Transverse colon (tissue), 4 donors: ENCODE measurements around the gene ADAM23. TPM values are rescaled to one million over a fixed set of nuclear protein-coding genes. Genes with fewer than 3 reads are reported as not detected.

Source experiments
- DNase-seq: peaks from one replicate; pipeline ENCODE4 v3.0.0-alpha.2; 2019
- H3K27ac ChIP-seq, 4 donors: fragments of 200-600 bp; sonication (generic); 2 replicates each; pipeline ENCODE4 v1.5.1; 2016 to 2018; ENCODE audit warnings: inconsistent platforms in 4 of 4
- H3K27me3 ChIP-seq: fragments of 200-600 bp; sonication (generic); 2 replicates; pipeline ENCODE4 v1.5.1; 2017; ENCODE audit warnings: inconsistent platforms
- H3K36me3 ChIP-seq, 4 donors: fragments of 200-600 bp; sonication (generic); 2 replicates each; pipeline ENCODE4 v1.5.1; 2017 to 2019; ENCODE audit warnings: inconsistent platforms in 4 of 4
- H3K4me1 ChIP-seq, 4 donors: fragments of 200-600 bp; sonication (generic); 2 replicates each; pipeline ENCODE4 v1.5.1; 2017 to 2020; ENCODE audit warnings: inconsistent platforms in 4 of 4
- H3K4me3 ChIP-seq, 4 donors: fragments of 200-600 bp; sonication (generic); 1 replicate in 1 of 4; 2 replicates in 3 of 4; pipeline versions ENCODE4 v1.5.1 to v1.6.1; 2017 to 2019; ENCODE audit warnings: inconsistent platforms in 4 of 4
- H3K9me3 ChIP-seq, 2 donors: fragments of 200-600 bp; sonication (generic); 2 replicates each; pipeline ENCODE4 v1.5.1; 2017 to 2019; ENCODE audit warnings: inconsistent platforms in 2 of 2
- CTCF ChIP-seq, 5 experiments: fragments of 200-600 bp in 3 of 5; fragments of 450-650 bp in 2 of 5; sonication (generic) in 3 of 5; IDR thresholded peaks; 1 replicate in 2 of 5; 2 replicates in 3 of 5; pipeline ENCODE4 v1.5.1; 2016 to 2017; ENCODE audit warnings: antibody characterized with exemption in 5 of 5, inconsistent platforms in 3 of 5, mild to moderate bottlenecking in 2 of 5, moderate library complexity in 1 of 5
- EP300 ChIP-seq: sonication (generic); formaldehyde crosslinking; IDR thresholded peaks from one replicate; pipeline ENCODE4 v1.6.1; 2017; ENCODE audit warnings: antibody characterized with exemption, low read depth
- POLR2A ChIP-seq: fragments of 450-650 bp; IDR thresholded peaks from one replicate; pipeline ENCODE4 v1.6.1; 2016; ENCODE audit warnings: antibody characterized with exemption, mild to moderate bottlenecking, moderate library complexity
- POLR2AphosphoS5 ChIP-seq, 3 donors: sonication (generic); formaldehyde crosslinking; IDR thresholded peaks; one replicate each; pipeline ENCODE4 v1.6.1; 2016; ENCODE audit warnings: antibody characterized with exemption in 3 of 3
- WGBS, 2 donors: methylation state at CpG; one replicate each; pipeline ENCODE4 v1.1.5; 2018; ENCODE audit warnings: low coverage in 1 of 2; 5-methylcytosine and 5-hydroxymethylcytosine counted together
- in situ Hi-C, 4 donors: fragments of 200-750 bp; cut with MboI; loops; one replicate each; pipeline versions ENCODE4 v1.15.0 to v1.15.1; 2017; ENCODE audit warnings: low sequenced_read_pairs in 3 of 4, low pct_ligation_motif_present in 1 of 4, low pct_unique_long_range_greater_than_20kb in 1 of 4
- intact Hi-C: fragments of 100-400 bp; cut with DNase I; formaldehyde crosslinking; loops from one replicate; pipeline ENCODE4 v1.15.1; 2023; ENCODE audit warnings: low total_unique reads
- total RNA-seq, 4 donors: library from RNA; depleted of rRNA; stranded (reverse); fragments of >200 nt; gene quantifications; one replicate each; pipeline ENCODE4 v1.1.0, GENCODE V29; 2016

Gene ADAM23
- total RNA-seq, 4 donors from 2014 or later, result 1.2 to 4.5 (median 2.2) TPM; not detected in 1

GRCh38 chr2:206540757-206541156, 97.4 kb downstream of the ADAM23 start:
- TF ChIP-seq EP300, result no peak
- TF ChIP-seq CTCF (IDR thresholded peaks at IDR 0.05), result no peak
- TF ChIP-seq POLR2A, result no peak
- TF ChIP-seq POLR2AphosphoS5 (IDR thresholded peaks at IDR 0.05), result no peak
- intact Hi-C loops, result no loop called here

GRCh38 chr2:206543073-206543472, 99.7 kb downstream of the ADAM23 start:
- Histone ChIP-seq H3K27ac (no peak overlapping the region), H3K36me3 (no peaks in the 10 kb centered on the region), H3K9me3 (no peaks in the 10 kb centered on the region), H3K4me1 (no peaks in the 10 kb centered on the region), H3K27me3 (no peaks in the 10 kb centered on the region), H3K4me3 (no peak overlapping the region)
- in situ Hi-C loops (no loop called here), intact Hi-C loops (no loop called here)
- 68 to 74% methylated on average over 2 of the region's 2 CpGs for WGBS, 2 donors
- DNase-seq, result no peak
- TF ChIP-seq EP300, result no peak
- TF ChIP-seq POLR2AphosphoS5 (IDR thresholded peaks at IDR 0.05), result no peak
- TF ChIP-seq POLR2A, result no peak
- no peak for TF ChIP-seq CTCF (IDR thresholded peaks at IDR 0.05)

More at GRCh38 chr2:206540757-206541156, 97.4 kb downstream of the ADAM23 start:
- H3K4me1 ChIP-seq, result no peaks in the 10 kb centered on the region
- 97% methylated on average over 2 to 4 of the region's 4 CpGs for WGBS, 2 donors
- H3K36me3 ChIP-seq, result no peaks in the 10 kb centered on the region
- H3K27ac ChIP-seq, result no peak overlapping the region
- H3K9me3 ChIP-seq, result no peaks in the 10 kb centered on the region
- no peak for DNase-seq
- no peak overlapping the region for H3K4me3 ChIP-seq
- in situ Hi-C loops, result no loop called here
- H3K27me3 ChIP-seq, result no peaks in the 10 kb centered on the region

GRCh38 chr2:206548383-206548782, 105.1 kb downstream of the ADAM23 start:
- no peak for TF ChIP-seq EP300
- no peak for TF ChIP-seq POLR2AphosphoS5 (IDR thresholded peaks at IDR 0.05)
- no peak for TF ChIP-seq CTCF (IDR thresholded peaks at IDR 0.05)
- TF ChIP-seq POLR2A, result no peak
- Histone ChIP-seq H3K27ac (no peak overlapping the region), H3K27me3 (no peaks in the 10 kb centered on the region), H3K36me3 (no peaks in the 10 kb centered on the region), H3K4me3 (no peak overlapping the region), H3K4me1 (no peaks in the 10 kb centered on the region), H3K9me3 (no peaks in the 10 kb centered on the region)
- in situ Hi-C loops (no loop called here), intact Hi-C loops (no loop called here)
- WGBS, 2 donors, result 72 to 87% methylated on average over 5 of the region's 5 CpGs
- no peak for DNase-seq

GRCh38 chr2:206555721-206556120, 112.4 kb downstream of the ADAM23 start:
- Histone ChIP-seq H3K4me1 (no peaks in the 10 kb centered on the region), H3K4me3 (no peak overlapping the region), H3K27me3 (peaks cover 3% of the 10 kb centered on the region), H3K36me3 (no peaks in the 10 kb centered on the region), H3K9me3 (no peaks in the 10 kb centered on the region), H3K27ac (no peak overlapping the region)
- TF ChIP-seq POLR2AphosphoS5 (IDR thresholded peaks at IDR 0.05) (no peak), POLR2A (no peak), EP300 (no peak), CTCF (IDR thresholded peaks at IDR 0.05) (no peak)
- intact Hi-C loops (no loop called here), in situ Hi-C loops (no loop called here)
- DNase-seq, result no peak
